CD4-positive, alpha-beta T cell treated with Interleukin-15 for 1 hour (primary cell): ENCODE data around the gene PLN.

Experiments used
- DNase-seq: peaks from one replicate; pipeline ENCODE4 v3.0.0-alpha.2; 2020

The PLN gene

DNA sequence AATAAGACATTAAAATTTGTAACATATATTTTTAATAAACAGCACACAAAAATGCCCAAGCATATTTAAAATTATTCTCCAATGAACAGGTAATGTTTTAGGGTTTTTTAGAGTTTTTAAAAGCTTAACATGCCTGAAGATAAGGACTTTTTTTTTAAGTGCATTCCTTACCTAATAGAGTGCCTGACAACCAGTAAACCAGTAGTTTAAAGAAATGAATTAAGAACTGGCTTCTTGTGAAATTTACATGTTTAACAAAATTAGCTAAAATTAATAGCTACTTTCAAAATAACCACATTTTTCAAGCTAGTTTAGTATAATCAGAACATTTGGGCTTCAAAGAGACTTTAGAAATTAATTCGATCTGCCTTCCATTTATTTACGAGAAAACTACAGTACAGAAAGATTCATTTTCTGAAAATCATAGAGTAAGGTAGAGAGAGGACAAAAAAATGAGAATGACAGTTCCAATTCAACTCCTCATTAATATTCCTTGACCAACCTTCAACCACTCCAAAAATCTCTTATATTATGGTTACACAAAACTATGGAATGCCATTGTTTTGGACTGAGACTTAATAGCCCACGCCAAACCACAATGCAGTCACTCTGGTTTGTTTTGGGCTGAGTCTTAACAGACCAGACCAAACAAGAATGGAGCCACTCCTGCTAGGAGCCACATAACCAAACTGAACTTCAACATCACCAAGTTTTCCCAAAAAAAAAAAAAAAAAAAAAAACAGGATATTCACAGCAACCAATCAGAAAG lies 5.7 kb upstream of the PLN start:
- DNase-seq: no peak

DNA sequence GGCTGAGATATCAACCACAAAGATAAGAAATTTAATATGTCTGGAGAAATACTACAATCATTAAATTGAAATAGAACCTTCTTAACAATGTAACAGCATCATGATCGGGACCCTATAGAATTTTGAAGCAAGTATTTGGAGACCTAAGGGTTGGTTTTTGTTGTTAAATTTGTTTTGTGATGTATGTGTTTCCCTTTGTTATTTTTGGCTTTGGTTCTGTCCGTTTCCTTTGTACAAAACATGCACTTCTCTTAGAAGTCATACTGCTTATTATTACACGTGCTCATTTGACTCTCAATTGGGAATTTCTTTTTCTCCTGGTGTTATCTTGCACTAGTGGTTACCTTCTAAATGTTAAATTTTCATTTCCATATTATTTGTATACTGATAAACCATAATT lies 4.0 kb upstream of the PLN start:
- no peak for DNase-seq

DNA sequence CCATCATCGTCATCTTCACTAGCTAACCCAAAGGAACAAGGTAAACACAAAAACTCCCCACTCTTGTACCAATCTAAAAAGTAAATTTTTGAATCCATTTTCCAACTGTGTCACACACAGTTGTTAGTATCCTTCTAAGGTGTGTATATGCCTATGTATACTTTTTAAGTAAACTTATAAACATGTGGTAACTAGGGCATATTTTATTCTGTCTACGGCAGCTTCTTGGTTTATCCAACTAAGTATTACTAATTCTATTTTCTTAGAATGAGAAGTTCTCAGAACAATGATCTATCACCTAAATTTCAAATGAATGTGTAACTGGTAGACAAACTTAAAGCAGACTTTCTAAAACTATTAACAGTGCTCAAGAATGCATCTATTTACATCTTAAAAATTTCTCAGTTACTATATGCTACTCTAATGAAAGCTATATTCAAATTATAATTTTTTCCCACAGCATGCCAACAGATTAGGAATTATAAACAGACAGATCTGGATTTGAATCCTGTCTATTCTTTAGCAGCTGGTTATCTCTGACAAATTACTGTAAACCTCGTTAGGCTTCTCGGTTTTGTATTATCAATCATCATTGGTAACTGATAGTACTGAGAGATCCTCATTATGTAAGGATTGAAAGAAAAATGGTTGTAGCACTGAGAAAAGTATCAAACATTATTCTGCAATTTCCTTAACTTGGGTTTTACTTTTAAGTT lies 1.8 kb upstream of the PLN start:
- no peak for DNase-seq

DNA sequence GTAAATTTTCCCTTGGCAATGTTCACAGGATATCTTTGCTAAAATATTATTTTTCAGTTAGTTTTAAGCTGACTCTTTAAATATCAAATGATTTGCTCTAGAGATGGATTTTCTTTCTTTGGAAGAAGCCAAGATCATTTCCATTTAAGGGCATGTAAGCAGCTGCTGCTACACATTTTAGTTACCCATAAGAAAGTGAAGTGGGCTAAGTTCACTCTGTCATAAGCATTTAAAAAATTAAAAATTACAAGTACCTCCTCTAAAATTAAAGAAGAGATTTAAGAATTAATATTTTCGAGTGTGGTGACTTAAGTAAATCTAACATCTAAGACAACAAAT lies 1.2 kb upstream of the PLN start:
- no peak for DNase-seq

DNA sequence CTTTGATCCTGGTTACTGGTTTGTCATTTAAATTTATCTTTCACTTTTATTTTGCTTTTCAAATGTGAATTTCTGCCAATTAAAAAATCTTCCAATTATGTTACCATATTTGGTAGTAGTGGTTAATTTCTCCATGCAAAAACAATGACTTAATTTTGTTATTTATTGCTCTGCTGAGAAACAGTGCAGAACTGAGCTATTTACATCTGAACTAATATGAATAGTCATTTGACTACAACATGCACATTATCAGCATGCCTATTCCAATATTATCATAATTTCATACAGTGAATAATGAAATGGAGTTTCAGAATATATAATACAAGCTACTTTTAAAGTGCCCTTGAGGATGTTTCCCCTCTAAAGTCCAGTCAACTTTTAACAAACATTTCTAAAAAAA lies 517 bp downstream of the PLN start:
- no peak for DNase-seq

DNA sequence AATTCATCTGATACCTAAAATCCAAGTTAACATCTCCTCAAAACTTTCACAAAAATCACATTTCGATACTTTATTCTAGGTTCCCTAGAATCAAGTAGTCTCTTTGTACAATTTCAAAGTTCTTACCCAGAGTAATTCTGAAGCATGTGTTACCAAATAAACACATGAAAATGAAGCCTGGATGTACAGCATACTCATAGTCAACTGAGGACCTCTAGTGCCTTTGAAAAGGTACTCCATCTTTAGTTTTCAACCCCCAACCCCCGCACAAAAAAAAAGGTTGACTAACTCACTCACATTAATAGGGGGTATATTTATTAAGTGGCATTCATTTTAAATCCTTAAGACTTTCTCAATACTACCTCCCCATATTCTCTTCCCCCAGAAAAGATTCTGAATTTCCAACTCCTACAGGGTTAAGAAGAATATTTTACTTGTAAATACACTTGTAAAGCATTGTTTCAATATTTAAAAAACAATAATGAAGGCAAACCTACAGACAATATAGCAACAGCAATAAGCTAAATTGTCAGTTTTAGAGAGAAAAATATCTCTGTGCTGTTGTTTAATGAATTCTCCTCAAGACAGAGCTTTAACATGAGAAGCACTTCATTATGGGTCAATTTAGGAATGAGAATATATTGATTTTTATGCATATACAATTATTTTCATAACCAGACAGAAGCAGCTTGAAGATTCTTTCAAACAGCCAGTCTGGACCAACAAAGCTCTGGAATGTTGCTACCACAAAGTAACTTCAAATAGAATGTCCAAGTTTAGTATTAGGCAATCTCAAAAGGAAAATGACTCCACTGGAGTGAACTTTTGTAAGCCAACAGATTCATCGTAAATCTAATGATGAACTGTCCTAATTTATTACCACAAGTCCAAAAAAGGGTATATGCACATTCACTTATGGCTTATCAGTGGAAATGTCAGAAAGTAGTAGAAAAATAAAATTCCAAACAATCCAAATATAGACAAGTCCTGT lies 3.3 kb downstream of the PLN start:
- no peak for DNase-seq

DNA sequence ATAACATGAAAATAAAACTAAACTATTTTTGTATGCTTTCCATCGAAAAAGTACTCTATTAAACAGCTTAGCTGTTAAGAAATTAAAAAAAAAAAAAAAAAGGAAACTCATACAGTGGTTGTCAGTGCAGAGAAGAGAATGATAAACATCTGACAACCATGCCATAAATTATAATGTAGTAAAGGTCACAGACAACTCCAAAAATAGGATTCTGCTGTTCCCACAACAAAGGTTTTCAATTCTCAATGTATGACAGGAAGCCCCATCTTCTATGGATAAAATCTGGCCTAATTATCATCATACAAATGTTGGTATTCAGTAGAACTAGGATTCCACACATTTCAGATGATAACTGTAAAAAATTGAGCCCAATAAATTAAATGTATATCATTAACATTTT lies 5.0 kb downstream of the PLN start:
- no peak for DNase-seq

DNA sequence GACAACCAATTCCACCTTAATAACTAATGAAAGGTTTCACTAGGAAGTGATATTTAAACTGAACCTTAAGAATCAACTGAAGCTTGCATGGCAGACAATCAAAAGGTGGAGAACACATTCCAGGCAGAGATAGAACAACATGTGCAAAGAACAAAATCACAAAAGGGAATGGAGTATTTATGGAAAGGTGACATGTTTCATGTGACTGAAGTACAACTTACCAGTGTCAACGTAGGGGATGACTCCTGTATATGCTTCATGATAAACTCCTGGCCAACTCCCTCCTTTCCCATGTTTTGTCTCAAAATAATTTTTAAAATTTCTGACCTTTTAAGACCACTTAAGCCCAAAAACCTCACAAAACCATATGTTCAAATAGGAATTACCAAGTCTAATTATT lies 6.6 kb downstream of the PLN start:
- no peak for DNase-seq

DNA sequence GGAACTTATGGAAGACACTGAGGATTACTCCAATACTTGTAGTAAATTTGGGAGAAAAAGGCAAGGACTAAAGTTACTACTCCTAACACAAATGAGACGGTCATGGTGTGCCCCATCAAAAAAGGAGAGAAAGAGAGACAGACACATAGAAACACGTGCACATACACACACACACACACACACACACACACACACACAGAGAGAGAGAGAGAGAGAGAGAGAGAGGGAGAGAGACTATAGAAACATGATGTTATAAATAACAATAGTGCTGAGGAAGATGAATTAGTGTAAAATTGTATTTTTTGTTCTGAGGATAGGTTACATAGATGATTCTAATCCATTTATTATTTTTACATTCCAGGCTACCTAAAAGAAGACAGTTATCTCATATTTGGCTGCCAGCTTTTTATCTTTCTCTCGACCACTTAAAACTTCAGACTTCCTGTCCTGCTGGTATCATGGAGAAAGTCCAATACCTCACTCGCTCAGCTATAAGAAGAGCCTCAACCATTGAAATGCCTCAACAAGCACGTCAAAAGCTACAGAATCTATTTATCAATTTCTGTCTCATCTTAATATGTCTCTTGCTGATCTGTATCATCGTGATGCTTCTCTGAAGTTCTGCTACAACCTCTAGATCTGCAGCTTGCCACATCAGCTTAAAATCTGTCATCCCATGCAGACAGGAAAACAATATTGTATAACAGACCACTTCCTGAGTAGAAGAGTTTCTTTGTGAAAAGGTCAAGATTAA lies 10.5 kb downstream of the PLN start:
- DNase-seq: peak; percentile 23

DNA sequence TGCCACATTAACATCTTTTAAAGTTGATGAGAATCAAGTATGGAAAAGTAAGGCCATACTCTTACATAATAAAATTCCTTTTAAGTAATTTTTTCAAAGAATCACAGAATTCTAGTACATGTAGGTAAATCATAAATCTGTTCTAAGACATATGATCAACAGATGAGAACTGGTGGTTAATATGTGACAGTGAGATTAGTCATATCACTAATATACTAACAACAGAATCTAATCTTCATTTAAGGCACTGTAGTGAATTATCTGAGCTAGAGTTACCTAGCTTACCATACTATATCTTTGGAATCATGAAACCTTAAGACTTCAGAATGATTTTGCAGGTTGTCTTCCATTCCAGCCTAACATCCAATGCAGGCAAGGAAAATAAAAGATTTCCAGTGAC lies 11.6 kb downstream of the PLN start:
- DNase-seq: no peak

DNA sequence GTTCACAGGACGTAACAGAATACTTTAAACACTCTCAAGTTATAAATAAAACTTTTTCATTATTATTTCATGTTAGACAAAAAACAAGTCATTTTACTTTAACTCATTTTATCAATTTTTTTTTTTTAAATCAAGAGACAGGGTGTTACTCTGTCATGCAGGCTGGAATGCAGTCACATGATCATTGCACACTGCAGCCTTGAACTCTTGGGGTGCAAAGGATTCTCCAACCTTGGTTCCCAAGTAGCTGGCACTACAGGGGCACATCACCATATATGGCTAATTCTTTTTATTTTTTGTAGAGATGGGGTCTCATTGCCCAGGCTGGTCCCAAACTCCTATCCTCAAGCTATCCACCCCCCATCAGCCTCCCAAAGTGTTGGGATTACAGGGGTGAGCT lies 14.2 kb downstream of the PLN start:
- no peak for DNase-seq

DNA sequence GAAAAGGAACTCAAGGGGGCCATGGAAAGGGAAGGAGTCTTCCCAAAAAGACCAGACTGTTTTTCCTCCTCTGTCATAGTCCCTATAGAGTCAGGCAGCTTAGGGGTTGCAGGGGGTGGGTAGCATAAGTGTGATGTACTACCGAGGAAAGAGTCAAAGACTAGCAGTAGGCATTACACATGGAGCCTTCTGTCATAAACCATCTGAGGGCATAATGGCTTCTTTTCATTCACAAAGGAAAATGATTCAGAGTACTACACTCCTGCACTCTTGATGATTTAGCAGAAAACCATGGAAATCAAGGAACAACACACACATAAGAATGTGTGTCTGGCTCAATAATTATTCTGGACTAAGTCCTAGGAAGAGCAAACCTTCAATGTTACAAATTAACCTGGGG lies 14.9 kb downstream of the PLN start:
- no peak for DNase-seq

DNA sequence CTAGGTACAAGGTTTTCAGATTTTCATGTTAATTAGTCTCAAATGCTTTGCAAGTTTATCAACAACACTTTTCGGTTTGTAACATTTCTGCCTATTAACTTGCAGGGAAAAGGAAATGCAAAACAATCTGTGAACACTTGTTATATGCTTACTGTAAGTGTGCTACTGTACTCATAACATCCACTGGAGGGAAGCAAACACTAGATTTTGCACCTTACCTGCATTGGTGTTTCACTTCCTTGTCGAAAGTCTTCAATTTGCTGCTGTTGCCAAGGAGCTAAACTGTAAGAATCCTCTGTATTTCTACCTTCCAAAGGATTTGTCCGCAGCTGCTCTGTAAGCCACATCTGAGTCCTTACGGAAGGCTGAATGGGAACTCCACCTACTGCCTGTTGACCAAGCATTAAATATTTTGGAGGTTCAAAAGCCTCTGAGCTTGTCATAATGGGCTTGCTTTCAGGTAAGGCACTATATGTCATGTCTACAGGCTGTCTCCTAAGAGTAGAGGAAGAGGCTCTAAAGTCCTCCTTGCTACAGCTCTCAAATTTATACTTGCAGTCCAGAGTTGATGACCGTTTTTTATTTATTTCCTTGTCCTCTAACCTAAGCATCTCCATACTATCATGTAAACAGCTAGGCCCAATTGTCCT lies 17.3 kb downstream of the PLN start:
- peak; percentile 18 for DNase-seq

DNA sequence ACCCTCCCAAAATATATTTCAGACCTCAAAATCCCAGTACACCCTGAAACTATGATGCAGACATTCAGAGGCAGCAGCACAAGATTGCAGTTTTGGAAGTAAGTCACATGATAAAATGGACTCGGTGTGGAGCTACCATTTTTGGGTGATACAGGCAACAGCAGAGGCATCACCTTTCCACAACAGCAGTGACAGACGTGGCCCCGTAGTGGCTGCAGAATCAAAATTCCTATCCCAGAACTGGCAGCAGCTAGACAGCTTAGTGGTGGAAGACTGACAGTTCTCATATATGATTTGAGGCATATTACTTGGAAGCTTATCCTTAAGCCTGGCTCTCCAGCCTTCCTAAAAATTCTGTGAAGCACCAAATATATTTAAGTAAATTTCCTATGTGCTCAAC lies 19.9 kb downstream of the PLN start:
- no peak for DNase-seq

DNA sequence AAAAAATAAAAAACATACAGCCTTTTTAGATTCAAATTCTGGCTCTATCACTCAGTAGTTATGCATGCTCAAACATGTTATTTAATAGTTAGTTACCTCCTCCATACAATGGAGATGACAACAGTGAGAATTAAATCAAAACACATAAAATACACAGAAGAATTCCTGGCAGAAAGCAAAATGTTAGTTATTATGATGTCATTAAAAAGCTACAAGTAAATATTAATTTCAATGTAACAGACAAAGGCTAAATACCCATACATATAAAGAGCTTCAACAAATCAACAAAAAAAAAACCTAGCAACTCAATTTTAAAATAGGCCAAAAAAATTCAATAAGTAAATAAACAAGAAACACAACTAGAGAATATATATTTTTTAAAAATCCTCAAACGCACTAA lies 21.4 kb downstream of the PLN start:
- DNase-seq: no peak

DNA sequence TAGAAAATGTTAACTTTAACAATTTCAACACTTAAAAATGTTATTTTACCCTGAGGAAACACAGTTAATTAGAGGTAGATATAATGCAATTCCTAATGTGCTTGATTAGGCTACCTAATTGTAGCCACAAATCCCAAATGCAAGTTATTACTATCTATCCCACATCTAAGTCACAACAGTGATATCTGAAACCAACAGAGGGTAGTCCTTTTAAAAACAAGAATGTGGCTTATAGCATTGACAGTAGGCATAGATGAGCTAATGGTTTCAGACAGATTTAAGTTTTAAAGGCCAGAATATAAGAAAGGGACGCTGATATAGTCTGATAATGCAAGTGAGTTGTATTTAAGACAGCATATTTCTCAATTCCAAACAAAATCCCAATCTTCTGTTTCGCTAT lies 23.0 kb downstream of the PLN start:
- DNase-seq: no peak

DNA sequence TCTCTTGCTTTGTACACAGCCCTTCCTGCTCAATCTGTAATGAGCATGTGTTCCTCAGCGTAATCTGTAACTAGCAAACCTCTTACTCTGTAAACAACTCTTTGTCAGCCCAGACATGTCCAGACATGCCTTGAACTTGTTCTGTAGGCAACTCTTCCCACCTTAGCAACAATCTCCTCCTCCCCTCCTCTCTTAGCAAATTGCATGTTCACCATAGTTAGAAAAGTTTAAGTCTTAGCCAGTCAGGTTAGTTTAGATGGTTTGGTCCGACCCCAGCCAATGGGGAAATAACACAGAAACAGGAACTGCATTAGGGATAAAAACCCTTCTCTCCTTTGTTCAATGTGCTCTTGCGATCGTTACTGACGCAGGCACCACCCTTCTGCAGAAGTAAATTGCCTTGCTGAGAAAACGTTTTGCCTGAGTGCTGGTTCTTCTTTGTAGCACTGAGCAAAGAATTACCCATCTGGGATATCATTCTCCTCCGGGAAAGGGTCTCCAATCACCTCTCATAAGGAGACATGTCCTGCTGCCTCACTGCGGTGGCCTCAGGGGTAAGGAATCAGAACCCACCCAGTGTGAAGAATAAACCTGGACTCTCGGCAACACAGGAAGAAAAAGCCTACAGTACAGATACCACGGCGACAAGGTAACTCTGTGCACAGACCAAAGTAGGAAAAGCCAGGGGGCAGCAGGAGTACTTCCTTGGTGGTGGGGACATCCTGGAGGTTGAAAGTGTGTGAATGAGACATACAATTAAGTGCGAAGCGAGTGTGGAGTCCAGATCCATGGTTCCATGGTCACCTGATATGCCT lies 26.2 kb downstream of the PLN start:
- DNase-seq: no peak

DNA sequence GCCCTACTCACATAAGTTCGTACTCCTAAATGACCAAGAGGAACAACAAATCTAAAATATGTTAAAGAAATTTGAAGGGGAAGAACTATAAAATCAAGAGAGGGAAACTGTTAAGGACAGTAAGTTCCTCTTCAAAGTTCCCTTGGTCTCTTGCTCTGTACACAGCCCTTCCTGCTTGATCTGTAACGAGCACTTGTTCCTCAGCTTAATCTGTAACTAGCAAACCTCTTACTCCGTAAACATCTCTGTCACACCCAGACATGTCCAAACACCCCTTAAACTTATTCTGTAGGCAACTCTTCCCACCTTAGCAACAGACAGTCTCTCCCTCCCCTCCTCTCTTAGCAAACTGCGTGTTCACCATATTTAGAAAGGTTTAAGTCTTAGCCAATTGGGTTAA lies 29.9 kb downstream of the PLN start:
- no peak for DNase-seq

DNA sequence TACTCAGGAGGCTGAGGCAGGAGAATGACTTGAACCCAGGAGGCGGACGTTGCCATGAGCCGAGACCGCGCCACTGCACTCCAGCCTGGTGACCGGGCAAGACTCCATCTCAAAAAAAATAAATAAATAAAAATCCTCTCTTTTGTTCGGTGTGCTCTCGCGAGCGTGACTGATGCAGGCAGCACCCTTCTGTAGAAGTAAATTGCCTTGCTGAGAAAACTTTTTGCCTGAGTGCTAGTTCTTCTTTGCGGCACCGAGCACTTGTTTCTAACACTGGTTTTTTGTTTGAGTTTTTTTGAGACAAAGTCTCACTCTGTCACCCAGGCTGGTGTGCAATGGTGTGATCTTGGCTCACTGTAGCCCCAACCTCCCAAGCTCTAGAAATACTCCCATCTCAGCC lies 30.5 kb downstream of the PLN start:
- no peak for DNase-seq

DNA sequence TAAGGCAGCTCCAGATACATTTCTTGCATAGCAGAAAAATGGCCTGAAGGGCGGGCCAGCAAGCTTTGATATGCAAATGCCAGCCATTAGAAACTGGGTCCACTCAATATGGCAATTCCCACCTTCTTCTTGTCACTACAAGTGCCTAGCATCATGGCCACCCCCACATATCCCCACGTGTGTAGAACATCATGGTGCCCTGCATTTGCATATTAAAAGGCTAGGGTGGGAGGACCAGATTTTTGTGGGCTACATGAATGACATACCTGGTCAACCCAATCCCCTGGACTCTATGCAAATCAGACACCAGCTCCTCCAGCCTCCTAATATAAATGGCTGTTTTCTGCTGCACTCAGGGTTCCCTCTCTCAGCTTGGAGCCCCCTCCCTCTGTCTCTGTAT lies 31.7 kb downstream of the PLN start:
- DNase-seq: no peak

DNA sequence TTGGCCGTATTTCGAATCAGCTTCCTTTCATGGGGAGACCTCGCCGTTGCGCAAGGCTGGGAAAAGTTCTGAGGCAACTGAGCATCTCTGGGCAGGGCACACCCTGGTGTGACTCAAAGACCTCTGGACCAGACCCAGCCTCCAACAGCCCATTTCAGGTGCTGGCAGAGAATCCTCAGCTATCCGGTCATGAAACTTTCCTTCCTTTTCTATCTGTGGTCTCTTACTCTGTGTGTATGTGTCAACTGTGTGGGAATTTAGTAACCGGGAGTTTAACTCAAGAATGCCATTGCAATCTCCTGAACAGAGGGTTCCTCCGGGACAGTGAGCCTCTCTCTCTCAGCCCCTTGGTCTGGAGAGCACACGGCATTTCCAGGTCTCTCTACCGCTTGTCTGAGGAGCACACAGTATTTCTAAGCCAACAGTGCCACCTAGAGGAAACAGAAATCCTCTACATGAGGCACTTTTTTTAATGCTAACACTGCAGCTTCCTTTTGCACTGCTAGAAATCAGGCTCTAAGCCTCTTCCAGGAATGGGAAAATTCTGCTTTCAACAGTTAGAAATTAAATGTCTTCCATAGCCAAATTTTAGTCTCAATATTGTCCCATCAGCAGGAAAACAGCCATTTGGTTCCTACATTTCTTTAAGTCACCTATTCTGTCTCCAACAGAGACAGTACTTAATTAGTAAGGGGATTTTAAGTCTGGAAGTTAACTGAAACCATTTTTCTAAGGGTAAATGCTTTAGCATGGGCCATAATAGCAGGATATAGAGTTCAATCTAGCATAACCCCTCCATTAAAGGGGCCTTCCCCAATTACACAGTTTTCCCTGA lies 32.7 kb downstream of the PLN start:
- DNase-seq: no peak
